K562 (cell line): Measurements from ENCODE around the gene PEDS1. TPM values are rescaled to one million over a fixed set of nuclear protein-coding genes. Genes with fewer than 3 reads are reported as not detected.

Source experiments
- CCAR2 ChIP-seq: fragments of 200-400 bp; formaldehyde crosslinking; IDR thresholded peaks from 2 replicates; pipeline ENCODE4 v1.6.1; 2017; ENCODE audit warnings: mild to moderate bottlenecking, low read depth, low read length
- CEBPB ChIP-seq: fragments of 450-650 bp; IDR thresholded peaks from 2 replicates; pipeline ENCODE4 v1.6.1; 2016; ENCODE audit warnings: missing genetic modification characterization, missing compliant biosample characterization
- DPF2 ChIP-seq: fragments of 450-650 bp; IDR thresholded peaks from 2 replicates; pipeline ENCODE4 v1.6.1; 2016
- FOXM1 ChIP-seq, 2 experiments: fragments of 450-650 bp in 1 of 2; sonication (generic) in 1 of 2; formaldehyde crosslinking in 1 of 2; IDR thresholded peaks; 2 replicates each; pipeline versions ENCODE4 v1.6.1 to v1.9.0; 2017 to 2022; ENCODE audit warnings: low read depth in 2 of 2, mild to moderate bottlenecking in 2 of 2, missing genetic modification reagents in 1 of 2, moderate library complexity in 1 of 2
- POLR2A ChIP-seq: fragments of 450-650 bp; conservative IDR thresholded peaks from 2 replicates; pipeline ENCODE4 v1.6.1; 2016
- POLR2G ChIP-seq: fragments of 200-400 bp; formaldehyde crosslinking; IDR thresholded peaks from 2 replicates; pipeline ENCODE4 v1.6.1; 2017; ENCODE audit warnings: low read depth, mild to moderate bottlenecking, antibody characterized with exemption, low read length, moderate library complexity
- PRDM10 ChIP-seq: fragments of 450-650 bp; IDR thresholded peaks from 2 replicates; pipeline ENCODE4 v1.6.1; 2018; ENCODE audit not compliant: partially characterized antibody
- ZBTB12 ChIP-seq: fragments of 250-450 bp; sonication (Bioruptor Pico); IDR thresholded peaks from 2 replicates; pipeline ENCODE4 v1.4.0; 2020
- ZNF197 ChIP-seq: fragments of 200-800 bp; sonication (Bioruptor generic); IDR thresholded peaks from 2 replicates; pipeline ENCODE4 v1.6.1; 2016; ENCODE audit warnings: low read depth, missing genetic modification characterization, missing compliant biosample characterization
- ZNF589 ChIP-seq: fragments of 200-800 bp; sonication (Bioruptor generic); IDR thresholded peaks from 2 replicates; pipeline ENCODE4 v1.6.1; 2016; ENCODE audit warnings: low read depth, missing genetic modification characterization, missing compliant biosample characterization
- polyA plus RNA-seq, 8 experiments: library from polyadenylated mRNA; depleted of rRNA in 4 of 8; stranded (reverse) in 5 of 8; unstranded in 3 of 8; fragments of >200 nt; fragmentation: Nextera tagmentation in 2 of 8; fragmentation: Illumina TruSeq in 1 of 8; extraction: Ambion mirVana in 2 of 8; extraction: Trizol in 1 of 8; gene quantifications; 2 replicates each; pipeline versions ENCODE4 v1.2.1 to v1.2.3, GENCODE V29; 2011 to 2014; ENCODE audit warnings: inconsistent platforms in 1 of 8, missing spikeins in 1 of 8
- total RNA-seq, 7 experiments: library from RNA; depleted of rRNA in 6 of 7; stranded (reverse); fragments of >200 nt in 6 of 7; fragmentation: Illumina TruSeq in 2 of 7; extraction: Trizol in 2 of 7; gene quantifications; 2 replicates each; pipeline versions ENCODE4 v1.2.1 to v1.2.3, GENCODE V29; 2011 to 2021; ENCODE audit warnings: low replicate concordance in 1 of 7
- TF ChIP-seq, protein P1 (sequence below), 2 experiments: fragments of 200-800 bp in 1 of 2; sonication (Bioruptor generic) in 1 of 2; sonication (generic) in 1 of 2; formaldehyde crosslinking in 1 of 2; IDR thresholded peaks in 1 of 2; conservative IDR thresholded peaks in 1 of 2; 2 replicates each; pipeline versions ENCODE4 v1.5.0 to v1.6.1; 2016 to 2020; ENCODE audit warnings: missing compliant biosample characterization in 1 of 2, missing genetic modification characterization in 1 of 2, missing genetic modification reagents in 1 of 2
- TF ChIP-seq, protein P2 (sequence below): fragments of 200-800 bp; sonication (Bioruptor generic); IDR thresholded peaks from 2 replicates; pipeline ENCODE4 v1.6.1; 2017; ENCODE audit warnings: missing genetic modification characterization, missing compliant biosample characterization

PEDS1 gene
- total and polyA plus RNA-seq, 9 of the 15 experiments (the other 6 are each of a cell fraction or from before 2014, with no cell fraction given), result 2.9 to 38.5 (median 24.2) TPM

GRCh38 chr20:50146732-50147662 lies 6.5 kb downstream of the PEDS1 start (continued):
- TF ChIP-seq DPF2 (peak; percentile 18; the same call in 1 of the 2 replicates), POLR2A (peak; percentile 51; the same call in 1 of the 2 replicates), PRDM10 (peak; percentile 25), CCAR2 (no peak), FOXM1 (IDR thresholded peaks at IDR 0.05; ENCODE audit: low read depth) (no peak), FOXM1 (CRISPR knock-in tag; IDR thresholded peaks at IDR 0.05; ENCODE audit: low read depth) (no peak), POLR2G (peak; percentile 46), ZNF589 (peak; percentile 86; the same call in 1 of the 2 replicates), ZBTB12 (CRISPR knock-in tag) (no peak), ZNF197 (CRISPR knock-in tag) (peak; percentile 71; the same call in 1 of the 2 replicates), CEBPB (tag) (no peak)
- TF ChIP-seq, protein P1, sequence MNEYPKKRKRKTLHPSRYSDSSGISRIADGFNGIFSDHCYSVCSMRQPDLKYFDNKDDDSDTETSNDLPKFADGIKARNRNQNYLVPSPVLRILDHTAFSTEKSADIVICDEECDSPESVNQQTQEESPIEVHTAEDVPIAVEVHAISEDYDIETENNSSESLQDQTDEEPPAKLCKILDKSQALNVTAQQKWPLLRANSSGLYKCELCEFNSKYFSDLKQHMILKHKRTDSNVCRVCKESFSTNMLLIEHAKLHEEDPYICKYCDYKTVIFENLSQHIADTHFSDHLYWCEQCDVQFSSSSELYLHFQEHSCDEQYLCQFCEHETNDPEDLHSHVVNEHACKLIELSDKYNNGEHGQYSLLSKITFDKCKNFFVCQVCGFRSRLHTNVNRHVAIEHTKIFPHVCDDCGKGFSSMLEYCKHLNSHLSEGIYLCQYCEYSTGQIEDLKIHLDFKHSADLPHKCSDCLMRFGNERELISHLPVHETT (CRISPR knock-in tag; conservative IDR thresholded peaks at IDR 0.05 in 1 of 2, IDR thresholded peaks at IDR 0.05 in 1 of 2), result peak in 1 of 2 experiments; percentile 78; a peak in 1 of 4 replicates
- TF ChIP-seq, protein P2, sequence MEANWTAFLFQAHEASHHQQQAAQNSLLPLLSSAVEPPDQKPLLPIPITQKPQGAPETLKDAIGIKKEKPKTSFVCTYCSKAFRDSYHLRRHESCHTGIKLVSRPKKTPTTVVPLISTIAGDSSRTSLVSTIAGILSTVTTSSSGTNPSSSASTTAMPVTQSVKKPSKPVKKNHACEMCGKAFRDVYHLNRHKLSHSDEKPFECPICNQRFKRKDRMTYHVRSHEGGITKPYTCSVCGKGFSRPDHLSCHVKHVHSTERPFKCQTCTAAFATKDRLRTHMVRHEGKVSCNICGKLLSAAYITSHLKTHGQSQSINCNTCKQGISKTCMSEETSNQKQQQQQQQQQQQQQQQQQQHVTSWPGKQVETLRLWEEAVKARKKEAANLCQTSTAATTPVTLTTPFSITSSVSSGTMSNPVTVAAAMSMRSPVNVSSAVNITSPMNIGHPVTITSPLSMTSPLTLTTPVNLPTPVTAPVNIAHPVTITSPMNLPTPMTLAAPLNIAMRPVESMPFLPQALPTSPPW (CRISPR knock-in tag), result peak; percentile 27; the same call in 1 of the 2 replicates
